CD4-positive, alpha-beta T cell treated with Interleukin-21 for 1 hour (primary cell): ENCODE data around the gene ZCCHC7.

ENCODE experiments used
- DNase-seq: peaks from one replicate; pipeline ENCODE4 v3.0.0-alpha.2; 2020

ZCCHC7 gene

GRCh38 chr9:37212435-37212834 lies 92.1 kb downstream of the ZCCHC7 start:
- DNase-seq, result no peak

GRCh38 chr9:37215381-37215780 lies 95.0 kb downstream of the ZCCHC7 start:
- no peak for DNase-seq

- no peak for DNase-seq
These were observed 95.5 kb downstream of the ZCCHC7 start for GRCh38 chr9:37215830-37216229.

GRCh38 chr9:37217161-37217560 lies 96.8 kb downstream of the ZCCHC7 start:
- DNase-seq, result no peak

- no peak for DNase-seq
These were observed 98.5 kb downstream of the ZCCHC7 start for GRCh38 chr9:37218800-37219425.

GRCh38 chr9:37220971-37221370 lies 100.6 kb downstream of the ZCCHC7 start:
- DNase-seq, result no peak

GRCh38 chr9:37221489-37222106 lies 101.2 kb downstream of the ZCCHC7 start:
- no peak for DNase-seq

GRCh38 chr9:37229455-37229854 lies 109.1 kb downstream of the ZCCHC7 start:
- no peak for DNase-seq

- DNase-seq, result no peak
These were observed 109.6 kb downstream of the ZCCHC7 start for GRCh38 chr9:37229882-37230482.

GRCh38 chr9:37236822-37237221 lies 116.4 kb downstream of the ZCCHC7 start:
- DNase-seq, result no peak

GRCh38 chr9:37238122-37238521 lies 117.7 kb downstream of the ZCCHC7 start:
- no peak for DNase-seq

GRCh38 chr9:37239224-37239859 lies 119.0 kb downstream of the ZCCHC7 start:
- no peak for DNase-seq

- DNase-seq, result no peak
These were observed 119.5 kb downstream of the ZCCHC7 start for GRCh38 chr9:37239921-37240320.

GRCh38 chr9:37241340-37241739 lies 121.0 kb downstream of the ZCCHC7 start:
- DNase-seq, result no peak

GRCh38 chr9:37242089-37242488 lies 121.7 kb downstream of the ZCCHC7 start:
- no peak for DNase-seq

GRCh38 chr9:37243588-37244345 lies 123.4 kb downstream of the ZCCHC7 start:
- DNase-seq, result no peak

- no peak for DNase-seq
These were observed 126.5 kb downstream of the ZCCHC7 start for GRCh38 chr9:37246826-37247225.

GRCh38 chr9:37248651-37249163 lies 128.3 kb downstream of the ZCCHC7 start:
- no peak for DNase-seq

- DNase-seq, result no peak
These were observed 131.1 kb downstream of the ZCCHC7 start for GRCh38 chr9:37251452-37251851.

- DNase-seq, result no peak
These were observed 133.1 kb downstream of the ZCCHC7 start for GRCh38 chr9:37253377-37253937.

GRCh38 chr9:37255187-37255586 lies 134.8 kb downstream of the ZCCHC7 start:
- no peak for DNase-seq
